Activated T-cell treated with anti-CD3 and anti-CD28 coated beads, Interleukin-2, amount 50 U/mL, for 4 hours (primary cell): ENCODE results near the gene ACTN4. TPM values are rescaled to one million over a fixed set of nuclear protein-coding genes. Genes with fewer than 3 reads are reported as not detected.

Source experiments
- ATAC-seq, 2 donors: fragments of 200-7000 bp; cut with Tn5 transposase; one replicate each; pipeline ENCODE4 v1.10.0; 2021
- DNase-seq: peaks from one replicate; pipeline ENCODE4 v3.0.0-alpha.2; 2020
- H3K27me3 Mint-ChIP-seq: one replicate; pipeline ENCODE4 v1.8.0; 2021; ENCODE audit warnings: low read depth, mixed read lengths
- H3K36me3 Mint-ChIP-seq: one replicate; pipeline ENCODE4 v1.8.0; 2022; ENCODE audit warnings: mixed read lengths; ENCODE audit not compliant: insufficient read depth
- H3K4me1 Mint-ChIP-seq: one replicate; pipeline ENCODE4 v1.8.0; 2021; ENCODE audit warnings: low read depth, mixed read lengths
- H3K4me3 Mint-ChIP-seq: one replicate; pipeline ENCODE4 v1.8.0; 2021; ENCODE audit warnings: mild to moderate bottlenecking, moderate library complexity, mixed read lengths
- H3K9me3 Mint-ChIP-seq: one replicate; pipeline ENCODE4 v1.8.0; 2021; ENCODE audit warnings: mixed read lengths
- total RNA-seq, 3 donors: library from RNA; stranded (reverse); gene quantifications; one replicate each; pipeline ENCODE4 v1.2.1, GENCODE V29; 2021

The ACTN4 gene
- total RNA-seq, 3 donors from 2014 or later, result 215 to 233 (median 230) TPM

DNA sequence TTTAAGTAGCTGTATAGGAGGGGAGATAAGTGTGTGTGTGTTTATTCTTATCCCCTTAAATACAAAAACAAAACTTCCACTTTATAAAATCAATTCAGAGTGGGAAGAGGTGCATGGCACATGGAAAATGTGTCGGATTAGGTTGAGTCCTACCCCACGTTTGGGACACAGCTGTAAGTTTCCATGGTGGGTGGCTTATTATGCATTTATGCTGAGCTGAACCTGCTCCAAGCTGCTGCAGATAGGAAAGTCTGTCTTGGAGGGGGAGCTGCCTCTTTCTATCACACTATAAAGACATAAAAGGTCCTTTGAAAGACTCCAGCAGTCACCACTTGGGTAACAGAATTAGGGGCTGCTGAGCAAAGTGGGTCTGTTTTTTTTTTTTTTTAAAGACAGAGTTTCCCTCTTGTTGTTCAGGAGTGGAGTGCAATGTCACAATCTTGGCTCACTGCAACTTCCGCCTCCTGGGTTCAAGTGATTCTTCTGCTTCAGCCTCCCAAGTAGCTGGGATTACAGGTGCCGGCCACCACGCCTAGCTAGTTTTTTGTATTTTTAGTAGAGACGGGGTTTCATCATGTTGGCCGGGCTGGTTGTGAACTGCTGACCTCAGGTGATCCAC lies 15.2 kb downstream of the ACTN4 start:
- Mint-ChIP-seq H3K4me1 (peaks cover 81% of the 10 kb centered on the region), H3K27me3 (peaks cover 2% of the 10 kb centered on the region)

GRCh38 chr19:38663156-38663651 lies 15.8 kb downstream of the ACTN4 start:
- DNase-seq (no peak), ATAC-seq (no peak)
- no peak overlapping the region for H3K4me3 Mint-ChIP-seq
- peaks cover 6% of the 10 kb centered on the region for H3K36me3 Mint-ChIP-seq
- H3K4me1 Mint-ChIP-seq, result peaks cover 81% of the 10 kb centered on the region
- H3K27me3 Mint-ChIP-seq, result no peaks in the 10 kb centered on the region
- no peaks in the 10 kb centered on the region for H3K9me3 Mint-ChIP-seq

More for the DNA sequence above, 15.2 kb downstream of the ACTN4 start:
- H3K36me3 Mint-ChIP-seq, result peaks cover 10% of the 10 kb centered on the region
- H3K9me3 Mint-ChIP-seq, result no peaks in the 10 kb centered on the region
- H3K4me3 Mint-ChIP-seq, result no peak overlapping the region
- ATAC-seq (no peak), DNase-seq (no peak)

GRCh38 chr19:38663957-38664502 lies 16.6 kb downstream of the ACTN4 start:
- peaks cover 82% of the 10 kb centered on the region for H3K4me1 Mint-ChIP-seq
- DNase-seq, result no peak
- H3K9me3 Mint-ChIP-seq, result no peaks in the 10 kb centered on the region
- H3K36me3 Mint-ChIP-seq, result peaks cover 6% of the 10 kb centered on the region
- no peak for ATAC-seq
- no peaks in the 10 kb centered on the region for H3K27me3 Mint-ChIP-seq
- H3K4me3 Mint-ChIP-seq, result peak overlapping the region; percentile 19

DNA sequence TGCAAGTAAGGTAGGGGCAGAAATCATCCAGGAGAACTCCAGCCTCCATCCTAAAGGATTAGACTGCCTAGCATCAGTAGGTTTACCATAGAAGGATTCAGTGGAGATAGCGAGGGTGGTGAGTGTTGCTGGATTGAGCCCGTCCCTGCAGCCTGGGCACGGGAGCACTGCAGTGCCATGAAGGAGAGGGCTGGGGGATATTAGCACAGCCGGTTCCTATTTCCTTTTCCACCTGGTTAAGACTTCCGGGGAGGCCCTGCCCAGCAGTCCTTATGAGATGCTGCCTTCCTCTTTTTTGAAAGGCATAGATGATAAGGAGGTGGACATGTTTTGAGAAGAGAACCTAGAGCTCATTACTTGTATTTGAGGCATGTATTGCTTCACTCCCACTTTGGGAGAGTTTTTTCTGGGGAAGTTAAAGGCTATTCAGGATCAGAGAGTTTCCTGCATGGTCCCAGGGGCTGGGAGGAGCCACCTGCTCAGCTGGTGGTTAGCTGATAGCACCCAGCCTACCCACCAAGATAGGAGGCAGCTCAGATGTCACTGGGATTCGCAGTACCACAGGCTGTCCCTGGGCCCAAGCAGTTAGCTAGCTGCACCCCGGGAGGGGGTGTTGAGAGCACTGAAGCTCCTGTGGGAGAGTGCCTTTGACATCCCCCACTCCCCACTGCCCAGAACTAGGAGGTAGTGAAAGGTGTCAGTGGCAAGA lies 17.2 kb downstream of the ACTN4 start:
- DNase-seq, result no peak
- Mint-ChIP-seq H3K4me3 (peak overlapping the region; percentile 19), H3K9me3 (no peaks in the 10 kb centered on the region), H3K4me1 (peaks cover 82% of the 10 kb centered on the region), H3K27me3 (no peaks in the 10 kb centered on the region), H3K36me3 (peaks cover 6% of the 10 kb centered on the region)
- no peak for ATAC-seq

DNA sequence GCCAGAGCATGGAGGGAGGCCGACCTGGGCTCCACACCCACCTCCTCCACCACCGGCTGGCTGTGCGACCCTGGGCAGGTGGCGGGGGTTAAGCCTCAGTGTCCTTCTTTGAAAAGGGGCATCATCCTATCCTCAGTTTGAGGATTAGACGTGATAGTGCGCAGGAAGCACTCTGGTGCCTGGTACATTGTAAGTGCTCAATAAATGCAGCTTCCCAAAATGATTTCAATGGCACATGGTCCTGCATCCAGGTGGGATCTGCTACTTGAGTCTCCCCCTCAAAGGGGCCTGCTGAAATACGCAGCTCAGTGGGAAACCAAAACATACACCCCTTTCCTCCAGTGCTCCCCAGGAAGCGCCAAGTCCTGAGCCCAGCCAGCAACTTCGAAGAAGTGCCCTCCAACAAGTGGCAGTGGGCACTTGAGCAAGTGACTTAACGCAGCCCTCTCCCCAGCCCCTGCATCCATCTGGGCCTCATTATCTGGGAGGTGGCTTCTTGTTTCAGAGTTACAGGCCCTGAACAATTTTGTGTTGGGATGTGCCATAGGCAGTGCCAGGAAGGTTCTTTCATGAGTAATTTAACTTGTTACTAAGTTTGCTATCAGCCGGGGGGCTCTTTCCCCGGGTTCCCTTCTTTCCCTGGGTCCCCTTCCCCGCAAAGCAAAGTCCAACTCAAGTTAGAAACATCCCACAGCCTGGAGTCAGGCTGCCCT lies 17.9 kb downstream of the ACTN4 start:
- H3K36me3 Mint-ChIP-seq, result peaks cover 6% of the 10 kb centered on the region
- H3K9me3 Mint-ChIP-seq, result no peaks in the 10 kb centered on the region
- no peaks in the 10 kb centered on the region for H3K27me3 Mint-ChIP-seq
- ATAC-seq, result no peak
- peaks cover 83% of the 10 kb centered on the region for H3K4me1 Mint-ChIP-seq
- DNase-seq, result no peak
- H3K4me3 Mint-ChIP-seq, result no peak overlapping the region

DNA sequence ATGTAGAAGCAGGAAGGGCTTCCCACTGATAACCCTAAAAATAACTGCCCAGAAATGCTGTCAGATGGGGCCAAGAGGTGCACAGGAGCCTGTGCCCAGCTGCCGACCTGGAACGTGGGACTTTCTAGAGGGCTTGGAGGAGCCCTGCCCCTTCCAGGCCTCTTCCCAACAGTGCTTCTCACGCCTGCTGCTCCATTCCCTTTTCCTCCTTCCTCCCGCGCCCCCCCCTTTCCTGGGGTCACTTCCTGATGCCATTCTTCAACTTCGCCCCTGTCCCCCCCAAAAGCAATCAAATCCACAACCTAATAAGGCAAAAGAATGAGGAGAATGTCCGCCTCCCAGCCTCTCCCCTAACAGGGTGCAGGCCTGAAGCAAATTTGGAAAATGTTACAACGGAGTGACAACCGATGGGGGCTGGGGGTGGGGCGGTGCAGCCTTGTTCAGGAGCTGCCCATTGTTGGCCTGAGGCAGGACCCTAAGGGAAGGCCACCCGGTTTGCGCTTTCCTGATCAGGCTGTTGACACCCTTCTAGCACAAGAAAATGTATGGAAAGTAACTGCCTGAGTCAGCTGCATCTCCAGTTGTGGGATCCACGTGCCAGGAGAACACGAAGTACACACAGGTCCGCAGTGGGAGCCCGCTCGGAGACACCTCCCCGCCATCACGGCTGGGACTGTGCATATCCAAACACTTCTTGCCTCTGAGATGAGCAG lies 18.7 kb downstream of the ACTN4 start:
- Mint-ChIP-seq H3K4me1 (peaks cover 85% of the 10 kb centered on the region), H3K9me3 (no peaks in the 10 kb centered on the region), H3K36me3 (peaks cover 4% of the 10 kb centered on the region), H3K27me3 (no peaks in the 10 kb centered on the region), H3K4me3 (no peak overlapping the region)
- ATAC-seq (no peak), DNase-seq (no peak)

GRCh38 chr19:38666663-38667511 lies 19.4 kb downstream of the ACTN4 start:
- peaks cover 89% of the 10 kb centered on the region for H3K4me1 Mint-ChIP-seq
- no peaks in the 10 kb centered on the region for H3K9me3 Mint-ChIP-seq
- peak overlapping the region; percentile 56 for H3K4me3 Mint-ChIP-seq
- no peaks in the 10 kb centered on the region for H3K27me3 Mint-ChIP-seq
- DNase-seq (no peak), ATAC-seq (peak; percentile 65 to 75)
- H3K36me3 Mint-ChIP-seq, result peaks cover 3% of the 10 kb centered on the region

DNA sequence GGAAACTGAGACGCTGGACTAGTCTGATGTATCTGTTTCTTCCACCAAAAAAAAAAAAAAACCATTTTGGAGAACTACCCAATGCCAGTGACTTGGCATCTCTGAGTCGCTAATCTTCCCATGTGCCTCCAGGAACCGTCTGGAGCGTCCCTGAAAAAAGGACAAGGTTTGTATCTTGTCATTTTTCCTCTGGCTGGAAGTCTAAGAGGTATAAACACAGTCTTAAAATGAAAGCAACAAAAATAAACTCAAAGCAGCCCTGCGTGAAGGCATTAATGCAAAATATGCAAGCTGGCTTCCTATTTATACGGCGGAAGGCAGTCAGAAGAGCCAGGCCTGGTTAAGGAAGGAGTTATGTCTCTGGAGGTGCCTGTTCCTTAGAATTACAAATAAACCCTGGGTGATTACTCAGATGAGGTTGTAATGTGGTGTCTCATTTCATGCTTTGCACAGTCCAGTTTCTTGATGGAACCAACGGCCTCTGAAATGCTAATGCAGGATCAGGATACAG lies 20.3 kb downstream of the ACTN4 start:
- H3K4me1 Mint-ChIP-seq, result peaks cover 83% of the 10 kb centered on the region
- H3K4me3 Mint-ChIP-seq, result no peak overlapping the region
- ATAC-seq (no peak), DNase-seq (no peak)
- peaks cover 3% of the 10 kb centered on the region for H3K36me3 Mint-ChIP-seq
- no peaks in the 10 kb centered on the region for H3K9me3 Mint-ChIP-seq
- no peaks in the 10 kb centered on the region for H3K27me3 Mint-ChIP-seq

- DNase-seq, result no peak
- no peaks in the 10 kb centered on the region for H3K27me3 Mint-ChIP-seq
- no peaks in the 10 kb centered on the region for H3K36me3 Mint-ChIP-seq
- H3K9me3 Mint-ChIP-seq, result no peaks in the 10 kb centered on the region
- no peak for ATAC-seq
- H3K4me3 Mint-ChIP-seq, result peak overlapping the region; percentile 63
- peaks cover 76% of the 10 kb centered on the region for H3K4me1 Mint-ChIP-seq
Measured at GRCh38 chr19:38669552-38669951, 22.1 kb downstream of the ACTN4 start.

DNA sequence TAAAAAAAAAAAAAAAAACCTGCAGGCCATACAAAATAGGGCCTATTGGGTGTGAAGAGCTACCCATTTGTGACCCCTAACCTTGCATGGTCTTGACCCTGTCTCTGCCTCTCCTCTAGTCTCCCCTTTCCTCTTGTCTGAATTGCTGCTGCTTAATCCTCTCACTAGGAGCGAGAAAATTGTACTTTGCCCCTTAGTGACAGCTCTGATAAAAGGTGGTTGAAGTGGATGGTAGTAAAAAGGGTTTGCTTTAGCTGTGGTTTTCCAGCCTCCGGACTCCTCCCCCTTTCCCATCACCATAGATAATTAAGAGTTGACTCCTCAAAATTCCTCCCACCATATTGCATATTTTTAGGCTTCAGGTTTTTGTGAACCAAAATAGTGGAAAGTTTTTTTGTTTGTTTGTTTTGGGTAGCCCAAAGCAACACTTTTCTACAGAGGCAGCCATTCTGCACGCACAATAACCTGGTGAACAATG lies 23.5 kb downstream of the ACTN4 start:
- ATAC-seq (no peak), DNase-seq (no peak)
- no peaks in the 10 kb centered on the region for H3K9me3 Mint-ChIP-seq
- H3K27me3 Mint-ChIP-seq, result no peaks in the 10 kb centered on the region
- no peaks in the 10 kb centered on the region for H3K36me3 Mint-ChIP-seq
- H3K4me3 Mint-ChIP-seq, result no peak overlapping the region
- peaks cover 80% of the 10 kb centered on the region for H3K4me1 Mint-ChIP-seq

DNA sequence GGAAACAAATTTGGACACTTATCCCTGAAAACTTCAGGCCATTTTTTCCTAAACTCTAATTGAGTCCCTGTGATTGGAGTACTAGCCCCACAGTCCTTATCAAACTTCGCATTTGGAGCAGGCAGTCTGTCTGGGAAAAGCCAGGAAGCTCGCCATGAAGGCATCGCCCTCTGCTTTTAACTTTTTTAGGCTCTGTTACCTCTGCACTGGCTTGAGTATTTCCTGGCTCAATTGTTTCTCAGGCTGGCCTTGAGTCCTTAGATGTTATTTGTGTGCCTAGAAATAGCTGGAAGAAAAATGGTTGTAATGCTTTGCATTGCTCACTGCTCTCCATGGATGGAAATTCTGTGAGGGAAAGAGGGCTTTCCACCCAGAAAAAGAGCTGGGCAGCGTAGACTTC lies 24.2 kb downstream of the ACTN4 start:
- H3K4me3 Mint-ChIP-seq, result no peak overlapping the region
- H3K9me3 Mint-ChIP-seq, result no peaks in the 10 kb centered on the region
- no peaks in the 10 kb centered on the region for H3K36me3 Mint-ChIP-seq
- ATAC-seq (no peak), DNase-seq (no peak)
- H3K27me3 Mint-ChIP-seq, result no peaks in the 10 kb centered on the region
- peaks cover 78% of the 10 kb centered on the region for H3K4me1 Mint-ChIP-seq

DNA sequence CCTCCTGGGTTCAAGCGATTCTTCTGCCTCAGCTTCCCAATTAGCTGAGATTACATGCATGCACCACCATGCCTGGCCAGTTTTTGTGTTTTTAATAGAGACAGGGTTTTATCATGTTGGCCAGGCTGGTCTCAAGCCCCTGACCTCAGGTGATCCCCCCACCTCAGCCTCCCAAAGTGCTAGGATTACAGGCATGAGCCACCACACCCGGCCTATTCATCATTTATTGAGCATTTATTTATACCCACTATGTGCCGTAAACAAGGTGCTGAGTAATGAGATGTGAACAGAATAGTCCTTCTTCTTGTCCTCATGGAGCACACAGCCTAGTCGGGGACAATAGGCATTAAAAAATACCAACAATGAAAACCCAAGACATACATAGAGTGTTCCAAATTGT lies 25.6 kb downstream of the ACTN4 start:
- H3K4me1 Mint-ChIP-seq, result peaks cover 78% of the 10 kb centered on the region
- H3K9me3 Mint-ChIP-seq, result no peaks in the 10 kb centered on the region
- H3K27me3 Mint-ChIP-seq, result no peaks in the 10 kb centered on the region
- H3K4me3 Mint-ChIP-seq, result no peak overlapping the region
- ATAC-seq, result no peak
- DNase-seq, result no peak
- H3K36me3 Mint-ChIP-seq, result peaks cover 5% of the 10 kb centered on the region
